Cardiac muscle cell (in vitro differentiated cells and primary cell): ENCODE data around the gene MCHR1. TPM values are rescaled to one million over a fixed set of nuclear protein-coding genes. Genes with fewer than 3 reads are reported as not detected.

ENCODE experiments used
- DNase-seq, 2 donors: peaks; one replicate each; pipeline versions ENCODE4 v3.0.0 to v3.0.0-alpha.2; 2010 to 2017; ENCODE audit warnings: low read depth in 1 of 2, low spot score in 1 of 2
- H3K27ac ChIP-seq: fragments of 200-600 bp; sonication (generic); 2 replicates; pipeline ENCODE4 v1.5.1; 2016
- H3K27me3 ChIP-seq: fragments of 200-600 bp; sonication (generic); 2 replicates; pipeline ENCODE4 v1.6.0; 2016; ENCODE audit warnings: control low read depth
- H3K36me3 ChIP-seq: fragments of 200-600 bp; sonication (generic); 2 replicates; pipeline ENCODE4 v1.5.1; 2016; ENCODE audit warnings: control low read depth
- H3K4me1 ChIP-seq: fragments of 200-600 bp; sonication (generic); 2 replicates; pipeline ENCODE4 v1.8.1; 2017; ENCODE audit warnings: low read depth, mild to moderate bottlenecking, mixed run types
- H3K4me3 ChIP-seq: fragments of 200-600 bp; sonication (generic); 2 replicates; pipeline ENCODE4 v1.5.1; 2016; ENCODE audit warnings: mild to moderate bottlenecking
- H3K9me3 ChIP-seq: fragments of 200-600 bp; sonication (generic); 2 replicates; pipeline ENCODE4 v1.5.1; 2017; ENCODE audit warnings: low read depth, mild to moderate bottlenecking, control low read depth
- CTCF ChIP-seq: IDR thresholded peaks from 2 replicates; pipeline ENCODE4 v1.5.1; 2012; ENCODE audit warnings: low read depth, mild to moderate bottlenecking, low read length
- polyA plus RNA-seq: library from polyadenylated mRNA; unstranded; fragments of >200 nt; fragmentation: Nextera tagmentation; extraction: Ambion mirVana; gene quantifications from 2 replicates; pipeline ENCODE4 v1.2.1, GENCODE V29; 2016
- total RNA-seq: library from RNA; depleted of rRNA; stranded (reverse); fragments of >200 nt; gene quantifications from 2 replicates; pipeline ENCODE4 v1.2.3, GENCODE V29; 2016

The MCHR1 gene
- total and polyA plus RNA-seq, 2 experiments from 2014 or later: 0.12 to 0.59 TPM

- no peak overlapping the region for H3K4me3 ChIP-seq
- H3K27ac ChIP-seq: no peak overlapping the region
- no peak for TF ChIP-seq CTCF
- no peaks in the 10 kb centered on the region for H3K27me3 ChIP-seq
- no peak for DNase-seq
- H3K4me1 ChIP-seq: peaks cover 11% of the 10 kb centered on the region
- H3K36me3 ChIP-seq: no peaks in the 10 kb centered on the region
- H3K9me3 ChIP-seq: no peaks in the 10 kb centered on the region
Measured at GRCh38 chr22:40641269-40641668, 38.0 kb upstream of the MCHR1 start.

GRCh38 chr22:40642316-40642715 is 37.0 kb upstream of the MCHR1 start:
- no peaks in the 10 kb centered on the region for H3K9me3 ChIP-seq
- TF ChIP-seq CTCF: no peak

GRCh38 chr22:40645579-40646197 is 33.6 kb upstream of the MCHR1 start:
- Histone ChIP-seq H3K27ac (no peak overlapping the region), H3K4me3 (no peak overlapping the region), H3K4me1 (peaks cover 11% of the 10 kb centered on the region), H3K36me3 (no peaks in the 10 kb centered on the region), H3K9me3 (no peaks in the 10 kb centered on the region), H3K27me3 (no peaks in the 10 kb centered on the region)
- TF ChIP-seq CTCF: no peak
- DNase-seq: no peak

More at GRCh38 chr22:40642316-40642715, 37.0 kb upstream of the MCHR1 start:
- no peak for DNase-seq
- H3K27ac ChIP-seq: no peak overlapping the region
- peaks cover 11% of the 10 kb centered on the region for H3K4me1 ChIP-seq
- no peaks in the 10 kb centered on the region for H3K36me3 ChIP-seq
- H3K27me3 ChIP-seq: no peaks in the 10 kb centered on the region
- H3K4me3 ChIP-seq: no peak overlapping the region

DNA sequence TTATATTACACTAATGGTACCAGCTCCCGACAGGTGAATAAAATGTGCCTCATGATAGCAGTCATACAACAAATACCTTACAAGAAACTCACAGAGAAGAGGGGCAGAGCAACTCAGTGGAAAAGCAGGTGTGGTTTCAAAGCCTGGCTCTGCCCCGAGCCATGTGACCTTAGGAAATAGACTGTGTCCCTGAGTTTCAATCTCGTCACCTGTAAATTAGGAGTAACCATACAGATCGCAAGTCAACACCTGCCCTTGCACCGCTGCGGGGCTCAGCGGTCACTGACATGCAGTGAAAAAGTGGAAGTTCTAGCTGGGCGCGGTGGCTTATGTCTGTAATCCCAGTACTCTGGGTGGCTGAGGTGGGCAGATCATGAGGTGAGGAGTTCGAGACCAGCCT is 30.9 kb upstream of the MCHR1 start:
- Histone ChIP-seq H3K4me1 (peaks cover 11% of the 10 kb centered on the region), H3K36me3 (no peaks in the 10 kb centered on the region), H3K4me3 (no peak overlapping the region), H3K27me3 (no peaks in the 10 kb centered on the region), H3K9me3 (no peaks in the 10 kb centered on the region), H3K27ac (no peak overlapping the region)
- no peak for TF ChIP-seq CTCF
- DNase-seq: no peak

- no peaks in the 10 kb centered on the region for H3K36me3 ChIP-seq
- H3K9me3 ChIP-seq: no peaks in the 10 kb centered on the region
- no peak overlapping the region for H3K4me3 ChIP-seq
Measured at GRCh38 chr22:40651057-40651456, 28.2 kb upstream of the MCHR1 start.

More at GRCh38 chr22:40651057-40651456, 28.2 kb upstream of the MCHR1 start:
- Histone ChIP-seq H3K4me1 (peaks cover 7% of the 10 kb centered on the region), H3K27ac (no peak overlapping the region), H3K27me3 (no peaks in the 10 kb centered on the region)
- DNase-seq: no peak
- TF ChIP-seq CTCF: no peak
